WERI-Rb-1 (cell line): ENCODE measurements around the gene SNX8.

Experiments
- DNase-seq: peaks from one replicate; pipeline ENCODE4 v3.0.0-alpha.2; 2020
- H3K27ac ChIP-seq: fragments of 250-450 bp; sonication (Bioruptor Pico); 2 replicates; pipeline ENCODE4 v1.5.1; 2020; ENCODE audit warnings: mild to moderate bottlenecking, moderate library complexity
- H3K27me3 ChIP-seq: fragments of 250-450 bp; sonication (Bioruptor Pico); 2 replicates; pipeline ENCODE4 v1.5.1; 2021; ENCODE audit warnings: mild to moderate bottlenecking, low read depth, moderate library complexity; ENCODE audit not compliant: insufficient read depth, severe bottlenecking
- H3K36me3 ChIP-seq: fragments of 250-450 bp; sonication (Bioruptor Pico); 2 replicates; pipeline ENCODE4 v1.5.1; 2020; ENCODE audit warnings: mild to moderate bottlenecking, moderate library complexity
- H3K4me3 ChIP-seq: 2 replicates; pipeline ENCODE4 v1.5.1; 2011; ENCODE audit warnings: low read depth, mild to moderate bottlenecking, control low read depth, low read length
- H3K9me3 ChIP-seq: fragments of 250-450 bp; sonication (Bioruptor Pico); 2 replicates; pipeline ENCODE4 v1.5.1; 2021; ENCODE audit warnings: mild to moderate bottlenecking, moderate library complexity; ENCODE audit not compliant: severe bottlenecking
- CTCF ChIP-seq: IDR thresholded peaks from 2 replicates; pipeline ENCODE4 v1.5.1; 2011; ENCODE audit warnings: low read depth, mild to moderate bottlenecking, control low read depth, inconsistent platforms, low read length

The SNX8 gene

GRCh38 chr7:2233926-2234325 is 80.3 kb downstream of the SNX8 start:
- no peak for DNase-seq
- H3K4me3 ChIP-seq: no peak overlapping the region
- TF ChIP-seq CTCF: no peak
- no peaks in the 10 kb centered on the region for H3K27me3 ChIP-seq
- H3K27ac ChIP-seq: no peak overlapping the region
- H3K9me3 ChIP-seq: no peaks in the 10 kb centered on the region
- H3K36me3 ChIP-seq: peaks cover 71% of the 10 kb centered on the region

- H3K9me3 ChIP-seq: no peaks in the 10 kb centered on the region
- H3K27me3 ChIP-seq: no peaks in the 10 kb centered on the region
- no peak for TF ChIP-seq CTCF
- H3K27ac ChIP-seq: peak within 1 kb of the TSS; percentile 79
- H3K36me3 ChIP-seq: peaks cover 69% of the 10 kb centered on the region
- peak within 1 kb of the TSS; percentile 82 for H3K4me3 ChIP-seq
- DNase-seq: peak; percentile 88
Measured at GRCh38 chr7:2232766-2233520, 81.3 kb downstream of the SNX8 start, which contains the start of gene MAD1L1. TSS of gene MAD1L1 (minus strand) at chr7:2232945. CDS start at chr7:2230133, 2,812 bp downstream.

- DNase-seq: peak; percentile 25
- peak overlapping the region; percentile 82 for H3K4me3 ChIP-seq
- peaks cover 69% of the 10 kb centered on the region for H3K36me3 ChIP-seq
- H3K27ac ChIP-seq: peak overlapping the region; percentile 79
- TF ChIP-seq CTCF: no peak
- no peaks in the 10 kb centered on the region for H3K27me3 ChIP-seq
- H3K9me3 ChIP-seq: no peaks in the 10 kb centered on the region
Measured at GRCh38 chr7:2231992-2232765, 82.1 kb downstream of the SNX8 start.

GRCh38 chr7:2230882-2231281 is 83.4 kb downstream of the SNX8 start:
- Histone ChIP-seq H3K36me3 (peaks cover 69% of the 10 kb centered on the region), H3K27me3 (no peaks in the 10 kb centered on the region), H3K4me3 (no peak overlapping the region), H3K9me3 (no peaks in the 10 kb centered on the region), H3K27ac (no peak overlapping the region)
- TF ChIP-seq CTCF: no peak
- no peak for DNase-seq

- Histone ChIP-seq H3K36me3 (peaks cover 69% of the 10 kb centered on the region), H3K27me3 (no peaks in the 10 kb centered on the region), H3K27ac (no peak overlapping the region), H3K9me3 (no peaks in the 10 kb centered on the region), H3K4me3 (no peak overlapping the region)
- TF ChIP-seq CTCF: no peak
- no peak for DNase-seq
Measured at GRCh38 chr7:2230226-2230625, 84.0 kb downstream of the SNX8 start.
